ENCODE data around the gene KBTBD4. TPM values are rescaled to one million over a fixed set of nuclear protein-coding genes. Genes with fewer than 3 reads are reported as not detected.
A peak's percentile ranks its signal among the peaks of the same experiment; 100 is the strongest.
"Not testable (repeated sequence)": the region's sequence is repeated elsewhere in the genome, so short reads cannot be mapped to it uniquely, and the experiment has no call there.

The KBTBD4 gene
- total RNA-seq, 2 experiments from 2014 or later, result 15.4 to 16.3 TPM

DNA sequence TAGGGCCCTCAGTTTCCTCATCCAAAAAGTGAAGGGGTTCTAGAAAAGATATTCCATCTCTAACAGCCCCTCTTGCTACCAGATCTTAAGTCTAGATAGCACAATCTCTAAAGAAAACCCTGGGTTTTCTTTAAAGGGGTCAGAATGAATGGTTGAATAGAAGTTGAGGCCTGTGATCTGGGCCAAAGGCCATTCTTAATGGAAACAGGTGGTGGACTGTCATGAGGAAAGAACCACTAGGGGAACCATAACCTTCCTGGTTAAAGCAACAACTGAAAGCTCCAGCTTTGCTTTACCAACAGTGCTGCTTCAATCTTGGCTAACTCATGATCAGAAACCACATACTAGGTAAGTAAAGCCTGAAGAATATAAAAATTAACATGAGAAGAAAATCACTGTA is 27.7 kb downstream of the KBTBD4 start:
- Mint-ChIP-seq H3K27me3 (no peaks in the 10 kb centered on the region), H3K4me3 (peak overlapping the region; percentile 92), H3K27ac (peak overlapping the region; percentile 92), H3K36me3 (ENCODE audit: low read depth) (peaks cover 43% of the 10 kb centered on the region), H3K9me3 (no peaks in the 10 kb centered on the region), H3K4me1 (ENCODE audit: low read depth) (peaks cover 48% of the 10 kb centered on the region)
- ChIA-PET CTCF (interaction anchor here (1.2 to 4.4 kb wide), 6 partner anchors 11 to 42 kb away, joined by 3 to 44 read pairs (median 4); partner anchors contain the start of genes KBTBD4 and NDUFS3), POLR2A (interaction anchor here (0.6 to 3.6 kb wide), 12 partner anchors 8 to 105 kb away, joined by 3 to 29 read pairs (median 6); partner anchors contain the start of genes FAM180B, KBTBD4, NDUFS3 and PTPMT1)
- ATAC-seq (no peak), DNase-seq (no peak)
- intact Hi-C loops (cut with micrococcal nuclease), result loop anchor here (5.0 kb wide), 1 partner anchor 34 kb away; no protein-coding TSS in a partner anchor
- TF ChIP-seq, protein P1, sequence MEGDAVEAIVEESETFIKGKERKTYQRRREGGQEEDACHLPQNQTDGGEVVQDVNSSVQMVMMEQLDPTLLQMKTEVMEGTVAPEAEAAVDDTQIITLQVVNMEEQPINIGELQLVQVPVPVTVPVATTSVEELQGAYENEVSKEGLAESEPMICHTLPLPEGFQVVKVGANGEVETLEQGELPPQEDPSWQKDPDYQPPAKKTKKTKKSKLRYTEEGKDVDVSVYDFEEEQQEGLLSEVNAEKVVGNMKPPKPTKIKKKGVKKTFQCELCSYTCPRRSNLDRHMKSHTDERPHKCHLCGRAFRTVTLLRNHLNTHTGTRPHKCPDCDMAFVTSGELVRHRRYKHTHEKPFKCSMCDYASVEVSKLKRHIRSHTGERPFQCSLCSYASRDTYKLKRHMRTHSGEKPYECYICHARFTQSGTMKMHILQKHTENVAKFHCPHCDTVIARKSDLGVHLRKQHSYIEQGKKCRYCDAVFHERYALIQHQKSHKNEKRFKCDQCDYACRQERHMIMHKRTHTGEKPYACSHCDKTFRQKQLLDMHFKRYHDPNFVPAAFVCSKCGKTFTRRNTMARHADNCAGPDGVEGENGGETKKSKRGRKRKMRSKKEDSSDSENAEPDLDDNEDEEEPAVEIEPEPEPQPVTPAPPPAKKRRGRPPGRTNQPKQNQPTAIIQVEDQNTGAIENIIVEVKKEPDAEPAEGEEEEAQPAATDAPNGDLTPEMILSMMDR (IDR thresholded peaks at IDR 0.05), result no peak

DNA sequence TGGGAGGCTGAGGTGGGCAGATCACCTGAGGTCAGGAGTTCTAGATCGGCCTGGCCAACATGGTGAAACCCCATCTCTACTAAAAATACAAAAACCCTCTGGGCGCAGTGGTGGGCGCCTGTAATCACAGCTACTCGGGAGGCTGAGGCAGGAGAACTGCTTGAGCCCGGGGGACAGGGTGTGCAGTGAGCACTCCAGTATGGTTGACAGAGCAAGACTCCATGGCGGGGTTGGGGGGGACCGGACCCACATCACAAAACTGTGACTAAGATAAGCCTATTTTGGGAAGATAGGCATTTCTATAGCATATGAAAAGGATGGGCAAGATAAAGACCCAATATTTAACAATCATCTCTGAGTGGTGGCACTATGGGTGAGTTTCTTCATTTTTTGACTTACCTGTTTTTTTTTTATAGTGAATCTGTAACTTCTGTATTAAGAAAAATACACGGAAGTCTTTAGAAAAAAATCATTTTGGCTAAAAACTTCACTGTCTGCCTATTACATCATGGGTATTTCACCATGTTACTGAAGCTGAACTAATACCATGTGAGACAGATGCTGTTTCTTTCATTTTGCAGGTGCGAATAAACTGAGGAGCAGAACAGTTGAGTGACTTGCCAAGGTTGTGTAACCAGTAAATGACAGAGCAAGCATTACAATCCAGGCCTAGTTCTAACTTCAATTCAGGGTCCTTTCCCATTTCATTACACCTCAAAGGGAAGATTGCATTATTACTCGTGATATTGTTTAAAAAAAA is 28.3 kb downstream of the KBTBD4 start:
- H3K4me3 Mint-ChIP-seq, result peak overlapping the region; percentile 92
- ATAC-seq, result no peak
- ChIA-PET CTCF (interaction anchor here (1.2 to 1.9 kb wide), 2 partner anchors 28 to 33 kb away, joined by 3 to 4 read pairs; partner anchors contain the start of genes KBTBD4 and NDUFS3), POLR2A (interaction anchor here (0.5 to 3.6 kb wide), 4 partner anchors 13 to 159 kb away, joined by 4 to 29 read pairs (median 10); partner anchors contain the start of gene PTPMT1)
- H3K9me3 Mint-ChIP-seq, result no peaks in the 10 kb centered on the region
- intact Hi-C loops (cut with micrococcal nuclease), result loop anchor here (5.0 kb wide), 1 partner anchor 33 kb away; no protein-coding TSS in a partner anchor
- peak overlapping the region; percentile 92 for H3K27ac Mint-ChIP-seq
- DNase-seq, result no peak
- TF ChIP-seq, protein P1 (IDR thresholded peaks at IDR 0.05), result no peak
- H3K27me3 Mint-ChIP-seq, result no peaks in the 10 kb centered on the region
- H3K36me3 Mint-ChIP-seq (ENCODE audit: low read depth), result peaks cover 43% of the 10 kb centered on the region
- peaks cover 48% of the 10 kb centered on the region for H3K4me1 Mint-ChIP-seq (ENCODE audit: low read depth)

DNA sequence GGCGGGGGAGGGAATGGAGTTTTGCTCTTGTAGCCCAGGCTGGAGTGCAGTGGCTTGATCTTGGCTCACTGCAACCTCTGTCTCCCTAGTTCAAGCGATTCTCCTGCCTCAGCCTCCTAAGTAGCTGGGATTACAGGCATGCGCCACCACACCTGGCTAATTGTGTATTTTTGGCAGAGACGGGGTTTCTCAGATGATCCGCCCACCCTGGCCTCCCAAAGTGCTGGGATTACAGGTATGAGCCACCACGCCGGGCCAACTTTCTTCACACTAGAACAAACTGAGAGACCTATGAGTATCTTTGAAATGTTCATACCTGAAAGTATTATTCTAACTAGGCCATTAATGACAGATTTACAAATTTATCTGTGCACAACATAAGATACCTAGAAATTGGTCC is 32.5 kb downstream of the KBTBD4 start:
- H3K9me3 Mint-ChIP-seq; POLR2A ChIA-PET; H3K27ac Mint-ChIP-seq; H3K27me3 Mint-ChIP-seq; H3K4me3 Mint-ChIP-seq; ATAC-seq; DNase-seq; intact Hi-C loops (cut with micrococcal nuclease): not testable (repeated sequence)
- CTCF ChIA-PET, result interaction anchor here (0.8 kb wide), 1 partner anchor 8 kb away, joined by 4 read pairs; no protein-coding TSS in a partner anchor
- Mint-ChIP-seq H3K4me1 (ENCODE audit: low read depth) (peaks cover 63% of the 10 kb centered on the region), H3K36me3 (ENCODE audit: low read depth) (peaks cover 38% of the 10 kb centered on the region)

DNA sequence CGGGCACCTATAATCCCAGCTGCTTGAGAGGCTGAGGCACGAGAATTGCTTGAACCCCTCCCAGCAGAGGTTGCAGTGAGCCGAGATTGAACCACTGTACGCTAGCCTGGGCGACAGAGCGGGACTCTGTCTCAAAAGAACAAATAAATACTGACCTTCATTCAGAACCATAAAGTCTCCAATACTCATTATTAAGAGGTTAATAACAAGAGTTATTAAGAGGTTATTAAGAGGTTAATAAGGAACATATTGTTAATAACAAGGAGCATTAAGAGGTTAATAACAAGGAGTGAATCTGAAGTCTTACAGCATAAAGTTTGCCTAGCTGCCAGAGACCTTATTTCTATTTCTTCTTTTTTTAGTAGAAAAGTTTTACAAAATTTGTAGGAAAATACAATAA is 33.5 kb downstream of the KBTBD4 start:
- DNase-seq (no peak), ATAC-seq (no peak)
- H3K9me3 Mint-ChIP-seq, result no peaks in the 10 kb centered on the region
- peaks cover 38% of the 10 kb centered on the region for H3K36me3 Mint-ChIP-seq (ENCODE audit: low read depth)
- H3K4me1 Mint-ChIP-seq (ENCODE audit: low read depth), result peaks cover 63% of the 10 kb centered on the region
- H3K4me3 Mint-ChIP-seq, result no peak overlapping the region
- ChIA-PET POLR2A (interaction anchor here (0.6 kb wide), 1 partner anchor 15 kb away, joined by 5 read pairs; no protein-coding TSS in a partner anchor), CTCF (interaction anchor here (1.8 kb wide), 1 partner anchor 8 kb away, joined by 4 read pairs; the partner anchor contains the start of gene CELF1)
- no peaks in the 10 kb centered on the region for H3K27me3 Mint-ChIP-seq
- TF ChIP-seq, protein P1 (IDR thresholded peaks at IDR 0.05), result no peak
- intact Hi-C loops (cut with micrococcal nuclease), result no loop called here
- H3K27ac Mint-ChIP-seq, result no peak overlapping the region

DNA sequence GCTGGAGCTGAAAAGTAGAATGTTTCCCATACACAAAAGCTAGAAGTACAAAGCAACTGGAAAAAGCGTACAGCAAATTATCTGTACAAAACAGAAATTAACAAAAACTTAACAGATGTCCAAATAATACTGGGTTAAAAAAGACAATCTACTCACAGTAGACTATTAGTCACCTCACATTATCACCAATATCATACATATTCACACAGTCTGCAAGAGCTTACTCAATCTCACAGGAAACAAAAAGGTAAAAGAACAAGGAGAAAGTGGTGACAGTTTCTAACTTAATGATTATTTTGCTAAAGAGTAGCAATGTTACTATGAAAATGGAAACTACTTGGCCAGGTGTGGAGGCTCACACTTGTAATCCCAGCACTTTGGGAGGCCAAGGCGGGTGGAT is 37.7 kb downstream of the KBTBD4 start:
- ChIA-PET POLR2A (interaction anchor here (0.6 to 2.5 kb wide), 7 partner anchors 8 to 326 kb away, joined by 3 to 8 read pairs (median 3); partner anchors contain the start of gene DDB2), CTCF (interaction anchor here (1.1 to 6.2 kb wide), 7 partner anchors 8 to 36 kb away, joined by 3 to 44 read pairs (median 4); partner anchors contain the start of gene CELF1)
- H3K36me3 Mint-ChIP-seq (ENCODE audit: low read depth), result peaks cover 31% of the 10 kb centered on the region
- TF ChIP-seq, protein P1 (IDR thresholded peaks at IDR 0.05), result no peak
- intact Hi-C loops (cut with micrococcal nuclease), result no loop called here
- no peaks in the 10 kb centered on the region for H3K27me3 Mint-ChIP-seq
- peaks cover 59% of the 10 kb centered on the region for H3K4me1 Mint-ChIP-seq (ENCODE audit: low read depth)
- H3K9me3 Mint-ChIP-seq, result no peaks in the 10 kb centered on the region
- DNase-seq (no peak), ATAC-seq (no peak)
- peak overlapping the region; percentile 77 for H3K27ac Mint-ChIP-seq
- H3K4me3 Mint-ChIP-seq, result no peak overlapping the region

Data from activated CD8-positive, alpha-beta T cell treated with anti-CD3 and anti-CD28 coated beads for 36 hours (primary cell).